Panc1 (cell line): Measurements from ENCODE around the gene CCSER2. TPM values are rescaled to one million over a fixed set of nuclear protein-coding genes. Genes with fewer than 3 reads are reported as not detected.

ENCODE experiments used
- ATAC-seq: fragments of 200-7000 bp; cut with Tn5 transposase; 2 replicates; pipeline ENCODE4 v1.9.1; 2020; ENCODE audit warnings: mild to moderate bottlenecking, moderate library complexity
- BruUV-seq: library from RNA; stranded (reverse); fragments of 400-500 nt; replicated peaks from 2 replicates; lab custom pipeline; 2021; lab: Mats Ljungman, UMichigan
- CTCF ChIA-PET: fragments of 300-600 bp; sonication (Branson Sonifier 250); formaldehyde crosslinking; loops from one replicate; lab custom pipeline; 2022; ENCODE audit warnings: antibody characterized with exemption; lab: Charles Lee
- POLR2A ChIA-PET: fragments of 300-600 bp; sonication (Branson Sonifier 250); formaldehyde crosslinking; loops from one replicate; lab custom pipeline; 2022; ENCODE audit warnings: antibody characterized with exemption; lab: Charles Lee
- DNase-seq: peaks from one replicate; pipeline ENCODE4 v3.0.0-alpha.2; 2010; ENCODE audit warnings: low read depth, low spot score
- H3K27ac ChIP-seq: 2 replicates; pipeline ENCODE4 v1.5.1; 2011; ENCODE audit warnings: mild to moderate bottlenecking, low read length, inconsistent platforms
- H3K27me3 ChIP-seq: fragments of 200-500 bp; sonication (Bioruptor generic); 2 replicates; pipeline ENCODE4 v1.6.0; 2014; ENCODE audit warnings: low read length, inconsistent platforms; ENCODE audit not compliant: control insufficient read depth, insufficient read depth
- H3K36me3 ChIP-seq: fragments of 200-500 bp; sonication (Bioruptor generic); 2 replicates; pipeline ENCODE4 v1.5.1; 2014; ENCODE audit warnings: inconsistent platforms, mild to moderate bottlenecking, low read length, moderate library complexity; ENCODE audit not compliant: control insufficient read depth, insufficient read depth
- H3K4me1 ChIP-seq: 2 replicates; pipeline ENCODE4 v1.5.1; 2011; ENCODE audit warnings: inconsistent platforms, mild to moderate bottlenecking, low read length, moderate library complexity; ENCODE audit not compliant: control insufficient read depth, insufficient read depth
- H3K4me3 ChIP-seq, 2 experiments: 2 replicates each; pipeline ENCODE4 v1.5.1; 2011 to 2012; ENCODE audit warnings: low read depth in 2 of 2, low read length in 2 of 2, mild to moderate bottlenecking in 2 of 2, inconsistent platforms in 1 of 2, moderate library complexity in 1 of 2
- H3K9me3 ChIP-seq: fragments of 200-500 bp; sonication (Bioruptor generic); 2 replicates; pipeline ENCODE4 v1.5.1; 2014; ENCODE audit warnings: low read depth, mild to moderate bottlenecking, inconsistent platforms, low read length, moderate library complexity; ENCODE audit not compliant: control insufficient read depth, insufficient read depth
- POLR2AphosphoS5 ChIP-seq: IDR thresholded peaks from 2 replicates; pipeline ENCODE4 v1.6.1; 2012; ENCODE audit warnings: mild to moderate bottlenecking, low read depth, low read length, moderate library complexity
- REST ChIP-seq, 2 experiments: IDR thresholded peaks; 2 replicates each; pipeline ENCODE4 v1.6.1; 2011 to 2012; ENCODE audit warnings: low read depth in 2 of 2, control low read depth in 1 of 2, low read length in 1 of 2, mild to moderate bottlenecking in 1 of 2, moderate library complexity in 1 of 2; ENCODE audit not compliant: insufficient read depth in 1 of 2
- SIN3A ChIP-seq: IDR thresholded peaks from 2 replicates; pipeline ENCODE4 v1.6.1; 2012; ENCODE audit warnings: low read depth, mild to moderate bottlenecking, low read length, moderate library complexity, borderline replicate concordance; ENCODE audit not compliant: insufficient read depth
- TCF7L2 ChIP-seq: IDR thresholded peaks from 2 replicates; pipeline ENCODE4 v1.6.1; 2011; ENCODE audit warnings: mild to moderate bottlenecking, low read depth, low read length, inconsistent platforms
- in situ Hi-C: cut with HindIII; loops from 2 replicates; pipeline ENCODE4 v1.10.0; 2016; ENCODE audit warnings: low sequenced_read_pairs, low pct_unique_long_range_greater_than_20kb
- intact Hi-C: fragments of 100-400 bp; cut with micrococcal nuclease; formaldehyde crosslinking; loops from one replicate; pipeline ENCODE4 v1.10.0; 2022; ENCODE audit not compliant: unreplicated experiment
- total RNA-seq: library from RNA; stranded (reverse); gene quantifications from one replicate; pipeline ENCODE4 v1.2.1, GENCODE V29; 2021; ENCODE audit not compliant: unreplicated experiment
- TF ChIP-seq, protein P1 (sequence below): fragments of 450-650 bp; IDR thresholded peaks from 2 replicates; pipeline ENCODE4 v1.5.1; 2017; ENCODE audit warnings: mild to moderate bottlenecking

Gene CCSER2
- total RNA-seq, 1 experiment from 2014 or later: 63.7 TPM

DNA sequence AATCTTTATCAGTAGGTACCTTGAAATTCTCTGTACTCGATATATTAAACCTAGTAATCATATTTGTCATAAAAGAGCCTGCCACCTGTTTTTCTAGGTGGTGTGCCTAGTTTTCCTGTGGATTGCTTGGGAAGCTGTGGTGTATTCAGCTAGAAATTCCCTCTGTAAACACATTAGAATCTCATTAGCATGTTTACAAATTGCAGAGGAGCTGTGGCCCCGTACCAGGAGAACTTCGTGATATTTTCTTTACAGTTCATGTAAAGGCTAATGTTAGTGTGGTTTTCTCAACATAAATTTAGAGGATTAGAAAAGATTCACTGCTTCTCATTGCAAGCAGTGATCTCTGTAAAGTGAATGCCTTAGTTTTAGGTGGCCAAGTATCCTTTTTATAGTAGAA lies 144.7 kb downstream of the CCSER2 start:
- no peak for DNase-seq
- BruUV-seq: no TSS peak
- Histone ChIP-seq H3K4me1 (no peaks in the 10 kb centered on the region), H3K27me3 (no peaks in the 10 kb centered on the region), H3K4me3 (no peak overlapping the region), H3K36me3 (no peaks in the 10 kb centered on the region), H3K27ac (no peak overlapping the region), H3K9me3 (no peaks in the 10 kb centered on the region)
- intact Hi-C loops: no loop called here
- in situ Hi-C loops: no loop called here
- CTCF ChIA-PET: no interaction called here
- TF ChIP-seq REST (IDR thresholded peaks at IDR 0.05; ENCODE audit: insufficient read depth in 1 of 2, low read depth in 2 of 2, low read length in 1 of 2): no peak
- no peak for TF ChIP-seq SIN3A
- TF ChIP-seq POLR2AphosphoS5: no peak
- TF ChIP-seq, protein P1, sequence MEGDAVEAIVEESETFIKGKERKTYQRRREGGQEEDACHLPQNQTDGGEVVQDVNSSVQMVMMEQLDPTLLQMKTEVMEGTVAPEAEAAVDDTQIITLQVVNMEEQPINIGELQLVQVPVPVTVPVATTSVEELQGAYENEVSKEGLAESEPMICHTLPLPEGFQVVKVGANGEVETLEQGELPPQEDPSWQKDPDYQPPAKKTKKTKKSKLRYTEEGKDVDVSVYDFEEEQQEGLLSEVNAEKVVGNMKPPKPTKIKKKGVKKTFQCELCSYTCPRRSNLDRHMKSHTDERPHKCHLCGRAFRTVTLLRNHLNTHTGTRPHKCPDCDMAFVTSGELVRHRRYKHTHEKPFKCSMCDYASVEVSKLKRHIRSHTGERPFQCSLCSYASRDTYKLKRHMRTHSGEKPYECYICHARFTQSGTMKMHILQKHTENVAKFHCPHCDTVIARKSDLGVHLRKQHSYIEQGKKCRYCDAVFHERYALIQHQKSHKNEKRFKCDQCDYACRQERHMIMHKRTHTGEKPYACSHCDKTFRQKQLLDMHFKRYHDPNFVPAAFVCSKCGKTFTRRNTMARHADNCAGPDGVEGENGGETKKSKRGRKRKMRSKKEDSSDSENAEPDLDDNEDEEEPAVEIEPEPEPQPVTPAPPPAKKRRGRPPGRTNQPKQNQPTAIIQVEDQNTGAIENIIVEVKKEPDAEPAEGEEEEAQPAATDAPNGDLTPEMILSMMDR: no peak
- TF ChIP-seq TCF7L2: no peak
- no peak for ATAC-seq
- POLR2A ChIA-PET: no interaction called here

DNA sequence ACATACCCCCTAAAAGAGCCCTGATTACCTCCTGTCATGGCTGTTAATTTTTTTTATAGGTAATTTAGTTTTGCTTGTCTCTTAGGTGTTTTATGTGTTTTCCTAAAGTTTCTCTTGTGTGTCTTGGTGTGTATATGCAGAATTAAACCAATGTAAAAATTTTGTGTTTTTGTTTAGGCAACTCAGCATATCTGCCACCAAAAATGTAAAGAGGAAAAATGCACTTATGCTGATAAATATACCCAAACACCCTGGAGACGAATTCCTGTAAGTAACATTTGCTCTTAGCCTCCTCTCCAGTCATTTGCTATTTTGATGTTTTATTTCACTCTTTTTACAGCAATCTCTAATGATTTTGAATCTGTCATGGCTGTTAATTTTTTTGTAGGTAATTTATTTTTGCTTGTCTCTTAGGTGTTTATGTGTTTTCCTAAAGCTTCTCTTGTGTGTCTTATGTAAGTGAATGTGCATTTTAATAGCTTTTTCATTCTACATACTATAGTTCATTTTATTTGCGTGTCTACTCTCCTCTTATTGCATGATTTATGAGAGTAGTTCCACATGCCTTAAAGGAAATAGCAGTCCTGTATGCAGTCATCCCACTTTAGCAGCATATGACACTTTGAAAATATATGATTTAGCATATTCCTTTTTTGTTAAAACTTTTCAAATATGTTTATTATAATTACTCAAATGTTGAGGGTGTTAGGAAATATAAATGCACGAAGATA lies 149.2 kb downstream of the CCSER2 start:
- intact Hi-C loops (no loop called here), in situ Hi-C loops (no loop called here)
- no peaks in the 10 kb centered on the region for H3K27me3 ChIP-seq
- CTCF ChIA-PET: no interaction called here
- POLR2A ChIA-PET: no interaction called here
- DNase-seq (no peak), ATAC-seq (no peak)
- TF ChIP-seq SIN3A (no peak), TCF7L2 (no peak), POLR2AphosphoS5 (no peak), REST (IDR thresholded peaks at IDR 0.05; ENCODE audit: insufficient read depth in 1 of 2, low read depth in 2 of 2, low read length in 1 of 2) (no peak)
- TF ChIP-seq, protein P1: no peak
- no peaks in the 10 kb centered on the region for H3K4me1 ChIP-seq
- no peaks in the 10 kb centered on the region for H3K9me3 ChIP-seq
- H3K4me3 ChIP-seq: no peak overlapping the region
- BruUV-seq: no TSS peak
- H3K27ac ChIP-seq: no peak overlapping the region
- H3K36me3 ChIP-seq: no peaks in the 10 kb centered on the region
